ENCODE data around the gene C21orf58. TPM values are rescaled to one million over a fixed set of nuclear protein-coding genes. Genes with fewer than 3 reads are reported as not detected.

Gene C21orf58
- total RNA-seq, 1 donor from 2014 or later = 36.6 TPM

- Mint-ChIP-seq H3K36me3 (peaks cover 7% of the 10 kb centered on the region), H3K4me1 (ENCODE audit: unreplicated experiment) (no peaks in the 10 kb centered on the region), H3K27me3 (no peaks in the 10 kb centered on the region), H3K9me3 (no peaks in the 10 kb centered on the region), H3K4me3 (no peak overlapping the region), H3K27ac (no peak overlapping the region)
- TF ChIP-seq, protein P1, sequence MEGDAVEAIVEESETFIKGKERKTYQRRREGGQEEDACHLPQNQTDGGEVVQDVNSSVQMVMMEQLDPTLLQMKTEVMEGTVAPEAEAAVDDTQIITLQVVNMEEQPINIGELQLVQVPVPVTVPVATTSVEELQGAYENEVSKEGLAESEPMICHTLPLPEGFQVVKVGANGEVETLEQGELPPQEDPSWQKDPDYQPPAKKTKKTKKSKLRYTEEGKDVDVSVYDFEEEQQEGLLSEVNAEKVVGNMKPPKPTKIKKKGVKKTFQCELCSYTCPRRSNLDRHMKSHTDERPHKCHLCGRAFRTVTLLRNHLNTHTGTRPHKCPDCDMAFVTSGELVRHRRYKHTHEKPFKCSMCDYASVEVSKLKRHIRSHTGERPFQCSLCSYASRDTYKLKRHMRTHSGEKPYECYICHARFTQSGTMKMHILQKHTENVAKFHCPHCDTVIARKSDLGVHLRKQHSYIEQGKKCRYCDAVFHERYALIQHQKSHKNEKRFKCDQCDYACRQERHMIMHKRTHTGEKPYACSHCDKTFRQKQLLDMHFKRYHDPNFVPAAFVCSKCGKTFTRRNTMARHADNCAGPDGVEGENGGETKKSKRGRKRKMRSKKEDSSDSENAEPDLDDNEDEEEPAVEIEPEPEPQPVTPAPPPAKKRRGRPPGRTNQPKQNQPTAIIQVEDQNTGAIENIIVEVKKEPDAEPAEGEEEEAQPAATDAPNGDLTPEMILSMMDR (conservative IDR thresholded peaks at IDR 0.05) = no peak
- DNase-seq (ENCODE audit: extremely low spot score, unreplicated experiment) = no peak
These were observed 29.2 kb upstream of the C21orf58 start for GRCh38 chr21:46352913-46353312.

DNA sequence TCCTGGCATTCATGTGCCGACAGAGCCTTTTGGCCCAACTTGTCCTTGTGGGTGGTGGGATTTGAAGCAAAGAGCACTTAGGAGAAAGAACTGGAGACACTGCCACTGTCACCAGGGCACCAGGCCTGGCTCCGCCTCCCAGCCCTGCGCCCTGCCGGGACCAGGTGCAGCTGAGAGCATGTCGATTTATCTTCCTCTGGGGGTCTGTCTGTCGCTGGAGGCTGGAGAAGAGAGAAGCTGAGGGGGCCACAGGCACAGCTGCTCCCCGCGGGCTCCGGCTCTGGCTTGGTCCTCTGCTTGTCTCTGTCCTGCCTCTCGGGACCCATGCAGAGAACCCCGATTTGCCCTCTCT is 28.5 kb upstream of the C21orf58 start:
- DNase-seq (ENCODE audit: extremely low spot score, unreplicated experiment) = no peak
- H3K4me1 Mint-ChIP-seq (ENCODE audit: unreplicated experiment) = no peaks in the 10 kb centered on the region
- H3K27ac Mint-ChIP-seq = no peak overlapping the region
- TF ChIP-seq, protein P1 (conservative IDR thresholded peaks at IDR 0.05) = no peak
- no peak overlapping the region for H3K4me3 Mint-ChIP-seq
- no peaks in the 10 kb centered on the region for H3K9me3 Mint-ChIP-seq
- H3K36me3 Mint-ChIP-seq = peaks cover 5% of the 10 kb centered on the region
- no peaks in the 10 kb centered on the region for H3K27me3 Mint-ChIP-seq

- TF ChIP-seq, protein P1 (conservative IDR thresholded peaks at IDR 0.05) = no peak
- no peak overlapping the region for H3K4me3 Mint-ChIP-seq
- no peak for DNase-seq (ENCODE audit: extremely low spot score, unreplicated experiment)
- no peaks in the 10 kb centered on the region for H3K9me3 Mint-ChIP-seq
- H3K4me1 Mint-ChIP-seq (ENCODE audit: unreplicated experiment) = no peaks in the 10 kb centered on the region
- no peak overlapping the region for H3K27ac Mint-ChIP-seq
- peaks cover 6% of the 10 kb centered on the region for H3K36me3 Mint-ChIP-seq
- no peaks in the 10 kb centered on the region for H3K27me3 Mint-ChIP-seq
These were observed 27.9 kb upstream of the C21orf58 start for GRCh38 chr21:46351476-46352163.

GRCh38 chr21:46350981-46351380 is 27.3 kb upstream of the C21orf58 start:
- no peak for DNase-seq (ENCODE audit: extremely low spot score, unreplicated experiment)
- Mint-ChIP-seq H3K27ac (no peak overlapping the region), H3K4me1 (ENCODE audit: unreplicated experiment) (no peaks in the 10 kb centered on the region), H3K9me3 (no peaks in the 10 kb centered on the region), H3K36me3 (peaks cover 8% of the 10 kb centered on the region), H3K4me3 (no peak overlapping the region), H3K27me3 (no peaks in the 10 kb centered on the region)
- TF ChIP-seq, protein P1 (conservative IDR thresholded peaks at IDR 0.05) = no peak

DNA sequence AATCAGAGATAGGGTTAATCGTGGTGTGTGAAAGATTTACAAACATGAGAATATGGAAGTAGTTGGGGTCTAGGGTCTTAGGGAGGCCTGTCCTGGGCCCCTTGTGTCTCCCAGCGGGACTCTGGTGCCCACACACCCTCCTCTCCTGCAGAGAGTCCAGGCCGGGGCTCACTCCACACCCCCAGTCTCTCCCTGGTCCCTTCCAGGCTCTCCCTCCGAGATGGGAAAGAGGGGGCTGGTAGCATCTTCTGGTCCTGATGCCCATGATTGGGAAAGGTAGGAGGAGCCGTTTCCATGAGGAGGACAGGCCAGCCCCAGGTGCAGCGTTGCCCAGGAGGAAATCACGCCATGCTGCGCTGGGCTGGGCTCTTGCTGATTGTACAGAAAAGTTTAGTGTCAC is 26.9 kb upstream of the C21orf58 start:
- Mint-ChIP-seq H3K9me3 (no peaks in the 10 kb centered on the region), H3K36me3 (peaks cover 8% of the 10 kb centered on the region), H3K4me3 (no peak overlapping the region), H3K4me1 (ENCODE audit: unreplicated experiment) (no peaks in the 10 kb centered on the region), H3K27me3 (no peaks in the 10 kb centered on the region), H3K27ac (no peak overlapping the region)
- DNase-seq (ENCODE audit: extremely low spot score, unreplicated experiment) = no peak
- TF ChIP-seq, protein P1 (conservative IDR thresholded peaks at IDR 0.05) = no peak
